NCI-H2227 treated with DMSO at 0.1 percent for 48 hours (cell line): ENCODE results near the gene DNMT1.
"Not testable (repeated sequence)": the region's sequence is repeated elsewhere in the genome, so short reads cannot be mapped to it uniquely, and the experiment has no call there.

Source experiments
- DNase-seq: peaks from one replicate; lab custom pipeline; 2025; lab: John Stamatoyannopoulos, UW

Gene DNMT1

GRCh38 chr19:10194500-10195198 lies at the start of gene DNMT1:
Gene DNMT1, minus strand, starts transcription at chr19:10194953. Its CDS starts 54 bp downstream, at chr19:10194899.
- DNase-seq: peak; percentile 94

GRCh38 chr19:10243606-10244005 lies 48.9 kb upstream of the DNMT1 start:
- no peak for DNase-seq

- not testable (repeated sequence) for DNase-seq
Observed at GRCh38 chr19:10241826-10242449, 47.2 kb upstream of the DNMT1 start.

- no peak for DNase-seq
Observed at GRCh38 chr19:10238172-10238783, 43.5 kb upstream of the DNMT1 start.

- DNase-seq: no peak
Observed at GRCh38 chr19:10237702-10238101, 42.9 kb upstream of the DNMT1 start.

GRCh38 chr19:10235409-10235808 lies 40.7 kb upstream of the DNMT1 start:
- not testable (repeated sequence) for DNase-seq

- no peak for DNase-seq
Observed at GRCh38 chr19:10235003-10235402, 40.2 kb upstream of the DNMT1 start.

GRCh38 chr19:10233946-10234345 lies 39.2 kb upstream of the DNMT1 start:
- DNase-seq: no peak

GRCh38 chr19:10231612-10232228 lies 37.0 kb upstream of the DNMT1 start:
- DNase-seq: no peak

GRCh38 chr19:10230861-10231611 lies 36.3 kb upstream of the DNMT1 start, which contains the start of gene S1PR2:
Gene S1PR2, minus strand, starts transcription at chr19:10231331. Its CDS starts 6,426 bp downstream, at chr19:10224905.
- DNase-seq: peak; percentile 52

GRCh38 chr19:10230173-10230860 lies 35.6 kb upstream of the DNMT1 start:
- DNase-seq: peak; percentile 3

- DNase-seq: no peak
Observed at GRCh38 chr19:10228920-10229319, 34.2 kb upstream of the DNMT1 start.

GRCh38 chr19:10228393-10228792 lies 33.6 kb upstream of the DNMT1 start:
- no peak for DNase-seq

GRCh38 chr19:10227026-10227971 lies 32.5 kb upstream of the DNMT1 start:
- no peak for DNase-seq

- no peak for DNase-seq
Observed at GRCh38 chr19:10226376-10227025, 31.7 kb upstream of the DNMT1 start.

- no peak for DNase-seq
Observed at GRCh38 chr19:10226021-10226375, 31.2 kb upstream of the DNMT1 start.

- no peak for DNase-seq
Observed at GRCh38 chr19:10224337-10224736, 29.6 kb upstream of the DNMT1 start.

- DNase-seq: no peak
Observed at GRCh38 chr19:10223488-10224213, 28.9 kb upstream of the DNMT1 start.
